ENCODE data around the gene CWC27. TPM values are rescaled to one million over a fixed set of nuclear protein-coding genes. Genes with fewer than 3 reads are reported as not detected.

CWC27 gene
- total and polyA plus RNA-seq, 2 of the 13 experiments (the other 11 are each of a cell fraction or from before 2014, with no cell fraction given): 21.1 to 25.7 TPM

DNA sequence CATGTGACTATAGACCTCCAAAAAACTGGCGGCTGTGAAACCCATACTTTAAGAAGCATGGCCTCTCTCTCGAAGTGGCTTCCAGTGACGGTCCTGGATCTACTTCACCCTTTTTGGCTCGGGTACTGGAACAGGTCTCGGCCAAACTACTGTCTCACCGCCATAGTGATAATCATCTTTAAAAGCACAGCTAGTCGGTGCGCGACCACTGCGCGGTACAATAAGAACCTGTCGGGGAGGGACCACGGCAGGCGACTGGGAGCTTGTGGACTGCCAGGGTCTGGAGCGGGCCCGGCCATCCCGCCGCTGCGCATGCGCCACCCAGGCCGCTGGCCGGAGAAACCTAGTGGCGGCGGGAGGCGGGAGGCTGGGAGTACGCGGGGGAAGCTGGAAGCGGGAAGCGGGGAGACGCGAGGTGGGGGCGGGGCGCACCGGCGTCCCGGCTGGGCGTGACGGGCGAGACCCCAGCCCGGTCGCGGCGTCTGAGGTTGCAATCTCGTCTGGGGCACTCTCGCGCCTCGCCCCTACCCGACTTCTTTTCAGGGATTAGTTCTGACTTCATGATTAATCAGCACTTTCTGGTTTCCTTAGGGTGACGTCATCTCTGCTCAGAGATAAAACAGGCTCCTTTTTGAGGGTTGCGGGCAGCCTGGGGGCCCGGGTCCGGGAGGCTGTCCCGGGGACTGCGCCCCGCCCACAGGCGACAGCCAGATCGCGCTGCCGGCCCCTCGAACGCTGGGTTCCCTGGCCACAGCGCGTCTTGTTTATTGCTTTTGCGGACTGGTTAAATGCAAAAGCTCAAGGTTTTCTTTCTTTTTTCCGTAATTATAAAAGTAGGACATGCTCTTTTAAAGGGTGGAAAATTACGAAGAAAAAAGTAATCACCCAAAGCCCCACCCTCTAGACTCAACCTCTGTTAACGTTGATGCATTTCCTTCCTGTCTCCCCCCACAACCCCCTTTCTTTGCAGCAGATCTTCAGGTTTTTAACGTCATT, 266.8 kb downstream of the CWC27 start (continued):
- TF ChIP-seq, protein P1, sequence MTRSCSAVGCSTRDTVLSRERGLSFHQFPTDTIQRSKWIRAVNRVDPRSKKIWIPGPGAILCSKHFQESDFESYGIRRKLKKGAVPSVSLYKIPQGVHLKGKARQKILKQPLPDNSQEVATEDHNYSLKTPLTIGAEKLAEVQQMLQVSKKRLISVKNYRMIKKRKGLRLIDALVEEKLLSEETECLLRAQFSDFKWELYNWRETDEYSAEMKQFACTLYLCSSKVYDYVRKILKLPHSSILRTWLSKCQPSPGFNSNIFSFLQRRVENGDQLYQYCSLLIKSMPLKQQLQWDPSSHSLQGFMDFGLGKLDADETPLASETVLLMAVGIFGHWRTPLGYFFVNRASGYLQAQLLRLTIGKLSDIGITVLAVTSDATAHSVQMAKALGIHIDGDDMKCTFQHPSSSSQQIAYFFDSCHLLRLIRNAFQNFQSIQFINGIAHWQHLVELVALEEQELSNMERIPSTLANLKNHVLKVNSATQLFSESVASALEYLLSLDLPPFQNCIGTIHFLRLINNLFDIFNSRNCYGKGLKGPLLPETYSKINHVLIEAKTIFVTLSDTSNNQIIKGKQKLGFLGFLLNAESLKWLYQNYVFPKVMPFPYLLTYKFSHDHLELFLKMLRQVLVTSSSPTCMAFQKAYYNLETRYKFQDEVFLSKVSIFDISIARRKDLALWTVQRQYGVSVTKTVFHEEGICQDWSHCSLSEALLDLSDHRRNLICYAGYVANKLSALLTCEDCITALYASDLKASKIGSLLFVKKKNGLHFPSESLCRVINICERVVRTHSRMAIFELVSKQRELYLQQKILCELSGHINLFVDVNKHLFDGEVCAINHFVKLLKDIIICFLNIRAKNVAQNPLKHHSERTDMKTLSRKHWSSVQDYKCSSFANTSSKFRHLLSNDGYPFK (CRISPR knock-in tag; IDR thresholded peaks at IDR 0.05; ENCODE audit: borderline replicate concordance): 0 out of 2 replicates have a peak, but pooled peaks have one; percentile 54
- TF ChIP-seq ZNF678 (CRISPR knock-in tag; IDR thresholded peaks at IDR 0.05) (no peak), EEA1 (CRISPR knock-in tag; IDR thresholded peaks at IDR 0.05; ENCODE audit: borderline replicate concordance) (no peak), SAFB2 (CRISPR knock-in tag; IDR thresholded peaks at IDR 0.05; ENCODE audit: borderline replicate concordance, low read depth) (no peak), ZSCAN21 (CRISPR knock-in tag; IDR thresholded peaks at IDR 0.05; ENCODE audit: borderline replicate concordance) (0 out of 2 replicates have a peak, but pooled peaks have one; percentile 38), KDM4B (CRISPR knock-in tag; IDR thresholded peaks at IDR 0.05) (no peak), EZH2 (conservative IDR thresholded peaks at IDR 0.05; ENCODE audit: low read depth, low read length) (no peak), ZNF558 (CRISPR knock-in tag; IDR thresholded peaks at IDR 0.05; ENCODE audit: borderline replicate concordance) (no peak), ZNF12 (CRISPR knock-in tag; IDR thresholded peaks at IDR 0.05) (no peak), KDM1A (CRISPR knock-in tag; IDR thresholded peaks at IDR 0.05) (no peak), FOXA3 (CRISPR knock-in tag; IDR thresholded peaks at IDR 0.05) (no peak), ZNF20 (CRISPR knock-in tag; IDR thresholded peaks at IDR 0.05) (no peak), KLF16 (CRISPR knock-in tag; IDR thresholded peaks at IDR 0.05) (0 out of 4 replicates have a peak, but pooled peaks of 1 of the 2 experiments have one; percentile 18), TBL1XR1 (IDR thresholded peaks at IDR 0.05; ENCODE audit: borderline replicate concordance, low read length, partially characterized antibody) (no peak), JUN (CRISPR knock-in tag; IDR thresholded peaks at IDR 0.05) (no peak), ZNF660 (CRISPR knock-in tag; IDR thresholded peaks at IDR 0.05; ENCODE audit: borderline replicate concordance, low read depth) (no peak), CHD4 (IDR thresholded peaks at IDR 0.05; ENCODE audit: borderline replicate concordance, low read length) (no peak), ZNF619 (CRISPR knock-in tag; IDR thresholded peaks at IDR 0.05) (no peak), NR2C2 (CRISPR knock-in tag; IDR thresholded peaks at IDR 0.05; ENCODE audit: borderline replicate concordance) (no peak), ETV6 (CRISPR knock-in tag; conservative IDR thresholded peaks at IDR 0.05) (no peak)
- TF ChIP-seq, protein P2, sequence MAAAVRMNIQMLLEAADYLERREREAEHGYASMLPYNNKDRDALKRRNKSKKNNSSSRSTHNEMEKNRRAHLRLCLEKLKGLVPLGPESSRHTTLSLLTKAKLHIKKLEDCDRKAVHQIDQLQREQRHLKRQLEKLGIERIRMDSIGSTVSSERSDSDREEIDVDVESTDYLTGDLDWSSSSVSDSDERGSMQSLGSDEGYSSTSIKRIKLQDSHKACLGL (CRISPR knock-in tag; IDR thresholded peaks at IDR 0.05): no peak
- TF ChIP-seq, protein P3, sequence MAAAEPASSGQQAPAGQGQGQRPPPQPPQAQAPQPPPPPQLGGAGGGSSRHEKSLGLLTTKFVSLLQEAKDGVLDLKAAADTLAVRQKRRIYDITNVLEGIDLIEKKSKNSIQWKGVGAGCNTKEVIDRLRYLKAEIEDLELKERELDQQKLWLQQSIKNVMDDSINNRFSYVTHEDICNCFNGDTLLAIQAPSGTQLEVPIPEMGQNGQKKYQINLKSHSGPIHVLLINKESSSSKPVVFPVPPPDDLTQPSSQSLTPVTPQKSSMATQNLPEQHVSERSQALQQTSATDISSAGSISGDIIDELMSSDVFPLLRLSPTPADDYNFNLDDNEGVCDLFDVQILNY (CRISPR knock-in tag; conservative IDR thresholded peaks at IDR 0.05): no peak; the same call in 1 of the 2 replicates
- TF ChIP-seq, protein P4, sequence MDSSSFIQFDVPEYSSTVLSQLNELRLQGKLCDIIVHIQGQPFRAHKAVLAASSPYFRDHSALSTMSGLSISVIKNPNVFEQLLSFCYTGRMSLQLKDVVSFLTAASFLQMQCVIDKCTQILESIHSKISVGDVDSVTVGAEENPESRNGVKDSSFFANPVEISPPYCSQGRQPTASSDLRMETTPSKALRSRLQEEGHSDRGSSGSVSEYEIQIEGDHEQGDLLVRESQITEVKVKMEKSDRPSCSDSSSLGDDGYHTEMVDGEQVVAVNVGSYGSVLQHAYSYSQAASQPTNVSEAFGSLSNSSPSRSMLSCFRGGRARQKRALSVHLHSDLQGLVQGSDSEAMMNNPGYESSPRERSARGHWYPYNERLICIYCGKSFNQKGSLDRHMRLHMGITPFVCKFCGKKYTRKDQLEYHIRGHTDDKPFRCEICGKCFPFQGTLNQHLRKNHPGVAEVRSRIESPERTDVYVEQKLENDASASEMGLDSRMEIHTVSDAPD (CRISPR knock-in tag; IDR thresholded peaks at IDR 0.05): no peak
